SK-N-SH (cell line): ENCODE data around the gene MCM9. TPM values are rescaled to one million over a fixed set of nuclear protein-coding genes. Genes with fewer than 3 reads are reported as not detected.

Experiments used
- CTCF ChIA-PET: fragments of 300-600, 350-600 bp; formaldehyde crosslinking; extraction: SDS; loops from one replicate; lab custom pipeline; 2021; lab: Yijun Ruan, JAX
- POLR2A ChIA-PET: fragments of 350-600 bp; sonication (Branson Sonifier 250); formaldehyde crosslinking; extraction: SDS; loops from one replicate; lab custom pipeline; 2020; ENCODE audit warnings: antibody characterized with exemption, inconsistent platforms; lab: Yijun Ruan, JAX
- DNase-seq: peaks from one replicate; pipeline ENCODE4 v3.0.0; 2012
- H2AFZ ChIP-seq: fragments of 200-600 bp; sonication (generic); 2 replicates; pipeline ENCODE4 v1.8.1; 2016; ENCODE audit warnings: antibody characterized with exemption, mild to moderate bottlenecking, low read depth
- H3F3A ChIP-seq: fragments of 200-600 bp; sonication (generic); replicated peaks from 2 replicates; pipeline ENCODE3; 2016; ENCODE audit warnings: antibody characterized with exemption, mild to moderate bottlenecking; ENCODE audit not compliant: insufficient read depth
- H3K27ac ChIP-seq, 2 experiments: fragments of 200-500 bp in 1 of 2; fragments of 200-600 bp in 1 of 2; sonication (Bioruptor generic) in 1 of 2; sonication (generic), shearing (Covaris generic) in 1 of 2; 2 replicates each; pipeline versions ENCODE4 v1.5.1 to v1.6.1; 2014 to 2016; ENCODE audit warnings: low read depth in 2 of 2, inconsistent platforms in 1 of 2, low read length in 1 of 2, mild to moderate bottlenecking in 1 of 2, mixed read lengths in 1 of 2
- H3K27me3 ChIP-seq: fragments of 200-600 bp; sonication (generic), shearing (Covaris generic); 2 replicates; pipeline ENCODE4 v1.6.1; 2016; ENCODE audit warnings: mixed run types; ENCODE audit not compliant: insufficient read depth
- H3K36me3 ChIP-seq, 2 experiments: fragments of 200-500 bp in 1 of 2; fragments of 200-600 bp in 1 of 2; sonication (Bioruptor generic) in 1 of 2; sonication (generic) in 1 of 2; replicated peaks in 1 of 2; 2 replicates each; pipeline versions ENCODE3 to v1.5.1; 2014 to 2016; ENCODE audit warnings: low read length in 1 of 2, mild to moderate bottlenecking in 1 of 2; ENCODE audit not compliant: insufficient read depth in 2 of 2, control insufficient read depth in 1 of 2
- H3K4me1 ChIP-seq, 2 experiments: fragments of 200-500 bp in 1 of 2; fragments of 200-600 bp in 1 of 2; sonication (Bioruptor generic) in 1 of 2; sonication (generic), shearing (Covaris generic) in 1 of 2; 2 replicates each; pipeline versions ENCODE4 v1.5.1 to v1.6.1; 2014 to 2016; ENCODE audit warnings: low read depth in 1 of 2, low read length in 1 of 2, mixed run types in 1 of 2; ENCODE audit not compliant: insufficient read depth in 2 of 2, control insufficient read depth in 1 of 2
- H3K4me2 ChIP-seq: fragments of 200-600 bp; sonication (generic), shearing (Covaris generic); 2 replicates; pipeline ENCODE4 v1.6.1; 2017; ENCODE audit warnings: mixed run types
- H3K4me3 ChIP-seq, 2 experiments: fragments of 200-500 bp in 1 of 2; fragments of 200-600 bp in 1 of 2; sonication (Bioruptor generic) in 1 of 2; sonication (generic), shearing (Covaris generic) in 1 of 2; 2 replicates each; pipeline versions ENCODE4 v1.5.1 to v1.8.1; 2014 to 2016; ENCODE audit warnings: low read depth in 2 of 2, inconsistent platforms in 1 of 2, low read length in 1 of 2, mild to moderate bottlenecking in 1 of 2, mixed read lengths in 1 of 2, moderate library complexity in 1 of 2
- H3K79me2 ChIP-seq: fragments of 200-600 bp; sonication (generic); 2 replicates; pipeline ENCODE4 v1.8.1; 2017; ENCODE audit warnings: mild to moderate bottlenecking; ENCODE audit not compliant: insufficient read depth
- H3K9ac ChIP-seq: fragments of 200-600 bp; sonication (generic); 2 replicates; pipeline ENCODE4 v1.6.1; 2017; ENCODE audit warnings: mixed run types
- H3K9me2 ChIP-seq: fragments of 200-600 bp; sonication (generic); 2 replicates; pipeline ENCODE4 v1.6.1; 2017; ENCODE audit warnings: mixed run types
- H3K9me3 ChIP-seq: fragments of 200-600 bp; sonication (generic); 2 replicates; pipeline ENCODE4 v1.6.1; 2017; ENCODE audit warnings: mixed run types, mild to moderate bottlenecking, moderate library complexity
- H4K20me1 ChIP-seq: fragments of 200-600 bp; sonication (generic); 2 replicates; pipeline ENCODE4 v1.6.1; 2017; ENCODE audit warnings: mild to moderate bottlenecking, mixed run types; ENCODE audit not compliant: insufficient read depth
- ELF1 ChIP-seq: IDR thresholded peaks from 2 replicates; pipeline ENCODE4 v1.4.0; 2012
- EZH2phosphoT487 ChIP-seq: fragments of 200-600 bp; sonication (generic); IDR thresholded peaks from 2 replicates; pipeline ENCODE4 v1.6.1; 2017; ENCODE audit warnings: low read depth, mixed run types, mild to moderate bottlenecking, antibody characterized with exemption, moderate library complexity, borderline replicate concordance
- FOSL2 ChIP-seq: IDR thresholded peaks from 2 replicates; pipeline ENCODE4 v1.4.0; 2012; ENCODE audit warnings: low read depth, mild to moderate bottlenecking, moderate library complexity, borderline replicate concordance
- FOXJ3 ChIP-seq: sonication (generic); formaldehyde crosslinking; IDR thresholded peaks from 2 replicates; pipeline ENCODE4 v1.5.1; 2020; ENCODE audit warnings: mild to moderate bottlenecking, missing genetic modification reagents
- GABPA ChIP-seq: IDR thresholded peaks from 2 replicates; pipeline ENCODE4 v1.4.0; 2012; ENCODE audit warnings: low read depth, mild to moderate bottlenecking
- GATA2 ChIP-seq: sonication (generic); formaldehyde crosslinking; IDR thresholded peaks from 2 replicates; pipeline ENCODE4 v1.5.0; 2020; ENCODE audit warnings: mild to moderate bottlenecking, missing genetic modification reagents
- JUND ChIP-seq: IDR thresholded peaks from 2 replicates; pipeline ENCODE4 v1.4.0; 2012
- MXI1 ChIP-seq: IDR thresholded peaks from 2 replicates; pipeline ENCODE4 v1.6.1; 2012; ENCODE audit warnings: mild to moderate bottlenecking, low read depth, low read length, improper control_type of control experiment
- NRF1 ChIP-seq: IDR thresholded peaks from 2 replicates; pipeline ENCODE4 v1.6.1; 2012; ENCODE audit warnings: low read depth, mild to moderate bottlenecking, low read length
- POLR2AphosphoS5 ChIP-seq: IDR thresholded peaks from 2 replicates; pipeline ENCODE4 v1.6.1; 2012; ENCODE audit warnings: low read depth, low read length
- RAD21 ChIP-seq: IDR thresholded peaks from 2 replicates; pipeline ENCODE4 v1.6.1; 2012; ENCODE audit warnings: mild to moderate bottlenecking, low read length
- RXRA ChIP-seq: IDR thresholded peaks from 2 replicates; pipeline ENCODE4 v1.4.0; 2012; ENCODE audit warnings: low read depth, mild to moderate bottlenecking, borderline replicate concordance
- SIN3A ChIP-seq: IDR thresholded peaks from 2 replicates; pipeline ENCODE4 v1.6.1; 2012; ENCODE audit warnings: low read depth, mild to moderate bottlenecking, low read length, moderate library complexity, borderline replicate concordance
- SMC3 ChIP-seq: IDR thresholded peaks from 2 replicates; pipeline ENCODE4 v1.6.1; 2012; ENCODE audit warnings: low read depth, low read length, improper control_type of control experiment
- TCF12 ChIP-seq: IDR thresholded peaks from 2 replicates; pipeline ENCODE4 v1.4.0; 2012
- YY1 ChIP-seq: IDR thresholded peaks from 2 replicates; pipeline ENCODE4 v1.4.0; 2012; ENCODE audit warnings: low read depth, mild to moderate bottlenecking
- whole genome bisulfite sequencing: methylation state at CpG from one replicate; pipeline ENCODE4 v1.1.6; 2017; ENCODE audit warnings: low lambda C conversion rate; 5-methylcytosine and 5-hydroxymethylcytosine counted together
- polyA plus RNA-seq, 3 experiments: library from polyadenylated mRNA; depleted of rRNA; stranded (reverse); fragments of >200 nt; gene quantifications; 2 replicates each; pipeline ENCODE4 v1.2.3, GENCODE V29; 2012
- TF ChIP-seq, protein P1 (sequence below): fragments of 150-350 bp; IDR thresholded peaks from 2 replicates; pipeline ENCODE4 v1.6.1; 2017; ENCODE audit warnings: antibody characterized with exemption, low read length, low read depth, borderline replicate concordance
- TF ChIP-seq, protein P2 (sequence below): IDR thresholded peaks from 2 replicates; pipeline ENCODE4 v1.4.0; 2012; ENCODE audit warnings: low read depth
- TF ChIP-seq, protein P3 (sequence below): IDR thresholded peaks from 2 replicates; pipeline ENCODE4 v1.6.1; 2012; ENCODE audit warnings: mild to moderate bottlenecking, low read depth, low read length, moderate library complexity
- TF ChIP-seq, protein P4 (sequence below): IDR thresholded peaks from 2 replicates; pipeline ENCODE4 v1.4.0; 2012; ENCODE audit warnings: low read depth, borderline replicate concordance

The MCM9 gene
- polyA plus RNA-seq, 1 of the 3 experiments (the other 2 are of a cell fraction) = 1.7 TPM

DNA sequence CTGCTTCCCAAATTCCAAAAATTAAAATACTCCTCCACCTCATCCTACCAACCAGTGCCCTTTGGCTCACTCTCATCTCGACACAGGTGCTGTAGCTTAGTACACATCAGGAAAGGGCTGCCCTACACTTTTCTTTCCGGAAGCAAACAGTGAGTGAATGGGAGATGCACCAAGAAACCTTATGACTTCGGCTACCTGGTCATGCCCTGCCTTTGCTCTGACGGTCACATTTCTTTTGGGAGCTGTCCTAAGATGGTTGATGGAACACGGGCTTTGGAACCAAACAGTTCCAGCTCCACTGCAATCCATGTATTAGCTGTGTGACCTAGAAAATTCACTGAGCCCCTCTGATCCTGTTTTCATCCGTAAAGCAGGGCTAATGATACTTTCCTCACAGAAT lies 133.7 kb downstream of the MCM9 start:
- Histone ChIP-seq H3F3A (no peaks in the 10 kb centered on the region), H3K9ac (no peak overlapping the region), H3K36me3 (no peaks in the 10 kb centered on the region), H3K4me2 (no peak overlapping the region), H3K4me3 (no peak overlapping the region), H2AFZ (no peak overlapping the region), H3K9me2 (no peaks in the 10 kb centered on the region), H4K20me1 (no peaks in the 10 kb centered on the region), H3K79me2 (no peaks in the 10 kb centered on the region), H3K27ac (no peak overlapping the region), H3K27me3 (no peaks in the 10 kb centered on the region), H3K4me1 (peaks cover 0 to 5% of the 10 kb centered on the region in 2 experiments; a peak in 2 of 4 replicates), H3K9me3 (no peaks in the 10 kb centered on the region)
- POLR2A ChIA-PET = no interaction called here
- CTCF ChIA-PET = interaction anchor here (0.6 to 3.3 kb wide), 17 partner anchors 12 to 825 kb away, joined by 3 to 41 read pairs (median 4); no protein-coding TSS in a partner anchor
- TF ChIP-seq, protein P1, sequence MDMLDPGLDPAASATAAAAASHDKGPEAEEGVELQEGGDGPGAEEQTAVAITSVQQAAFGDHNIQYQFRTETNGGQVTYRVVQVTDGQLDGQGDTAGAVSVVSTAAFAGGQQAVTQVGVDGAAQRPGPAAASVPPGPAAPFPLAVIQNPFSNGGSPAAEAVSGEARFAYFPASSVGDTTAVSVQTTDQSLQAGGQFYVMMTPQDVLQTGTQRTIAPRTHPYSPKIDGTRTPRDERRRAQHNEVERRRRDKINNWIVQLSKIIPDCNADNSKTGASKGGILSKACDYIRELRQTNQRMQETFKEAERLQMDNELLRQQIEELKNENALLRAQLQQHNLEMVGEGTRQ = no peak
- TF ChIP-seq, protein P2, sequence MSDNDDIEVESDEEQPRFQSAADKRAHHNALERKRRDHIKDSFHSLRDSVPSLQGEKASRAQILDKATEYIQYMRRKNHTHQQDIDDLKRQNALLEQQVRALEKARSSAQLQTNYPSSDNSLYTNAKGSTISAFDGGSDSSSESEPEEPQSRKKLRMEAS = no peak
- TF ChIP-seq FOSL2 (no peak), NRF1 (no peak), POLR2AphosphoS5 (no peak), ELF1 (no peak), SMC3 (no peak), MXI1 (no peak), TCF12 (no peak), GABPA (no peak), SIN3A (no peak)
- 90% methylated on average over 6 of the region's 6 CpGs for WGBS
- DNase-seq = no peak

DNA sequence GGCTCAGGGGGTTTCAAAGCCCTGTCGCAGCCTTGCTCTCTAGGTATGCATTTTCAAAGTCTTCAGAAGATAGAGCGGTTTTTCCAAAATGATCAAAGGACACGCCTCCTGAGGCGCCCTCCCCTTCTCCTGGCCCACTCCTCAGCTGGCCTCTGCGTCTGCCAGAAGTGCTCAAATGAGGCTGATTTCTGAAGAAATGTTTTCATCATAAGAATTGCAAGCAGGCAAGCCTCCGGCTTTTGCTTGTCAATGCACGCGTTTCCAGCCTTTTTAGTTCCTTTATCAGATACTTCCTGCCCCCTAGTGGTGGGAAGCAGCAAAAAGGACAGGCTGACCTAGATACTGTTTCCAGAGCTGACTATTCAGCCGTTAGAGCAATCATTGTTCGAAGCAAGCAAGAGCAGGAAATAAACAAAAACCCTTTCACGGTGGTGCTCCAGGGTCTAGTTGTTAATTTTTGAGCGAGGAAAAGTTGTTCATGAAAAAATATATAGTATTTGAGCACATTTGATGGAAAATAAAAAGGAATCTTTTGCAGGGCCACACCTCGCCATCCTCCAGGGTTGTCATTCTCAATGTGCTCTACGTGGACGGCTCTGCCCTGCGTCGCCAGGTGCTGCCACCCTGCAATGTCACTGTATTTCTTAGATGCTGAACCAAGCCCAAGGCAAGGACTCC lies 134.4 kb downstream of the MCM9 start:
- H3K27ac ChIP-seq = no peak overlapping the region
- no peaks in the 10 kb centered on the region for H3K9me3 ChIP-seq
- 0 out of 2 replicates have a peak overlapping the region, but pooled peaks have one; percentile 48 for H3K4me2 ChIP-seq
- H3K79me2 ChIP-seq = no peaks in the 10 kb centered on the region
- H3K9me2 ChIP-seq = no peaks in the 10 kb centered on the region
- 32% methylated on average over 17 of the region's 17 CpGs for WGBS
- H3K27me3 ChIP-seq = no peaks in the 10 kb centered on the region
- no peaks in the 10 kb centered on the region for H4K20me1 ChIP-seq
- peak overlapping the region; percentile 71; the same call in 1 of the 2 replicates for H2AFZ ChIP-seq
- H3K4me1 ChIP-seq = peaks cover 0 to 5% of the 10 kb centered on the region in 2 experiments; a peak in 2 of 4 replicates
- DNase-seq = peak; percentile 78
- peak overlapping the region in 1 of 2 experiments; percentile 30; a peak in 2 of 4 replicates for H3K4me3 ChIP-seq
- H3F3A ChIP-seq = no peaks in the 10 kb centered on the region
- no peak overlapping the region for H3K9ac ChIP-seq
- ChIA-PET POLR2A (no interaction called here), CTCF (interaction anchor here (0.6 to 3.3 kb wide), 48 partner anchors 8 to 825 kb away, joined by 3 to 41 read pairs (median 3); partner anchors contain the start of genes CEP85L and MCM9)
- H3K36me3 ChIP-seq = no peaks in the 10 kb centered on the region
- TF ChIP-seq, protein P3, sequence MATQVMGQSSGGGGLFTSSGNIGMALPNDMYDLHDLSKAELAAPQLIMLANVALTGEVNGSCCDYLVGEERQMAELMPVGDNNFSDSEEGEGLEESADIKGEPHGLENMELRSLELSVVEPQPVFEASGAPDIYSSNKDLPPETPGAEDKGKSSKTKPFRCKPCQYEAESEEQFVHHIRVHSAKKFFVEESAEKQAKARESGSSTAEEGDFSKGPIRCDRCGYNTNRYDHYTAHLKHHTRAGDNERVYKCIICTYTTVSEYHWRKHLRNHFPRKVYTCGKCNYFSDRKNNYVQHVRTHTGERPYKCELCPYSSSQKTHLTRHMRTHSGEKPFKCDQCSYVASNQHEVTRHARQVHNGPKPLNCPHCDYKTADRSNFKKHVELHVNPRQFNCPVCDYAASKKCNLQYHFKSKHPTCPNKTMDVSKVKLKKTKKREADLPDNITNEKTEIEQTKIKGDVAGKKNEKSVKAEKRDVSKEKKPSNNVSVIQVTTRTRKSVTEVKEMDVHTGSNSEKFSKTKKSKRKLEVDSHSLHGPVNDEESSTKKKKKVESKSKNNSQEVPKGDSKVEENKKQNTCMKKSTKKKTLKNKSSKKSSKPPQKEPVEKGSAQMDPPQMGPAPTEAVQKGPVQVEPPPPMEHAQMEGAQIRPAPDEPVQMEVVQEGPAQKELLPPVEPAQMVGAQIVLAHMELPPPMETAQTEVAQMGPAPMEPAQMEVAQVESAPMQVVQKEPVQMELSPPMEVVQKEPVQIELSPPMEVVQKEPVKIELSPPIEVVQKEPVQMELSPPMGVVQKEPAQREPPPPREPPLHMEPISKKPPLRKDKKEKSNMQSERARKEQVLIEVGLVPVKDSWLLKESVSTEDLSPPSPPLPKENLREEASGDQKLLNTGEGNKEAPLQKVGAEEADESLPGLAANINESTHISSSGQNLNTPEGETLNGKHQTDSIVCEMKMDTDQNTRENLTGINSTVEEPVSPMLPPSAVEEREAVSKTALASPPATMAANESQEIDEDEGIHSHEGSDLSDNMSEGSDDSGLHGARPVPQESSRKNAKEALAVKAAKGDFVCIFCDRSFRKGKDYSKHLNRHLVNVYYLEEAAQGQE = no peak
- TF ChIP-seq YY1 (no peak), RXRA (no peak), RAD21 (peak; percentile 83), JUND (no peak), EZH2phosphoT487 (no peak), FOXJ3 (CRISPR knock-in tag) (no peak), SMC3 (peak; percentile 74), GATA2 (CRISPR knock-in tag) (0 out of 2 replicates have a peak, but pooled peaks have one; percentile 25)
- TF ChIP-seq, protein P4, sequence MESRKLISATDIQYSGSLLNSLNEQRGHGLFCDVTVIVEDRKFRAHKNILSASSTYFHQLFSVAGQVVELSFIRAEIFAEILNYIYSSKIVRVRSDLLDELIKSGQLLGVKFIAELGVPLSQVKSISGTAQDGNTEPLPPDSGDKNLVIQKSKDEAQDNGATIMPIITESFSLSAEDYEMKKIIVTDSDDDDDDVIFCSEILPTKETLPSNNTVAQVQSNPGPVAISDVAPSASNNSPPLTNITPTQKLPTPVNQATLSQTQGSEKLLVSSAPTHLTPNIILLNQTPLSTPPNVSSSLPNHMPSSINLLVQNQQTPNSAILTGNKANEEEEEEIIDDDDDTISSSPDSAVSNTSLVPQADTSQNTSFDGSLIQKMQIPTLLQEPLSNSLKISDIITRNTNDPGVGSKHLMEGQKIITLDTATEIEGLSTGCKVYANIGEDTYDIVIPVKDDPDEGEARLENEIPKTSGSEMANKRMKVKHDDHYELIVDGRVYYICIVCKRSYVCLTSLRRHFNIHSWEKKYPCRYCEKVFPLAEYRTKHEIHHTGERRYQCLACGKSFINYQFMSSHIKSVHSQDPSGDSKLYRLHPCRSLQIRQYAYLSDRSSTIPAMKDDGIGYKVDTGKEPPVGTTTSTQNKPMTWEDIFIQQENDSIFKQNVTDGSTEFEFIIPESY = no peak
